ENCODE measurements around the gene CCR9.

The CCR9 gene

DNA sequence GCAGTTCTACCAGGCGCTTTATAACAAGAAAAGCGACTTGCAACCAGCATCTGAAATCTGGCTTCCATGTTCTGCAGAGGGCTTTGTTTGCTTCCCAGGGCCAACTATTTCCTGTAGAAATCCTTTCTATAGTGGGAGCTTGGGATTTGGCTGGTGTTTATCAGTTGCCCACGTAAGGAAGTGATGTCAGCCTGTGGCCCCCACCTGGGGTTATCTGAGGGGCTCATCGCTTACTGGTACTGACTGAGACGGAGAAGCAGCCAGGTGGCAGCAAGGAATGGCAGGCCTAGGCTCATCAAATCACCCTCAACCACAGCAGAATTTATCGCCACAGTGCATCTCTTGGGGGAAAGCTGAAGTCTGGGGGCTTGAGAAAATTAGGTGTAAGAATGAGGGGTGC lies 14.6 kb upstream of the CCR9 start:
- Histone ChIP-seq H3K9me3 (ENCODE audit: severe bottlenecking) (no peaks in the 10 kb centered on the region), H3K4me1 (ENCODE audit: insufficient read depth, poor library complexity, severe bottlenecking) (no peaks in the 10 kb centered on the region), H3K27ac (ENCODE audit: poor library complexity, severe bottlenecking) (no peak overlapping the region), H3K27me3 (ENCODE audit: insufficient read depth, poor library complexity, severe bottlenecking) (no peaks in the 10 kb centered on the region), H3K36me3 (ENCODE audit: low read depth) (no peaks in the 10 kb centered on the region), H3K4me3 (ENCODE audit: severe bottlenecking) (no peak overlapping the region)
- ATAC-seq (ENCODE audit: low read depth) (no peak), DNase-seq (ENCODE audit: low spot score) (no peak)
- TF ChIP-seq, protein P1, sequence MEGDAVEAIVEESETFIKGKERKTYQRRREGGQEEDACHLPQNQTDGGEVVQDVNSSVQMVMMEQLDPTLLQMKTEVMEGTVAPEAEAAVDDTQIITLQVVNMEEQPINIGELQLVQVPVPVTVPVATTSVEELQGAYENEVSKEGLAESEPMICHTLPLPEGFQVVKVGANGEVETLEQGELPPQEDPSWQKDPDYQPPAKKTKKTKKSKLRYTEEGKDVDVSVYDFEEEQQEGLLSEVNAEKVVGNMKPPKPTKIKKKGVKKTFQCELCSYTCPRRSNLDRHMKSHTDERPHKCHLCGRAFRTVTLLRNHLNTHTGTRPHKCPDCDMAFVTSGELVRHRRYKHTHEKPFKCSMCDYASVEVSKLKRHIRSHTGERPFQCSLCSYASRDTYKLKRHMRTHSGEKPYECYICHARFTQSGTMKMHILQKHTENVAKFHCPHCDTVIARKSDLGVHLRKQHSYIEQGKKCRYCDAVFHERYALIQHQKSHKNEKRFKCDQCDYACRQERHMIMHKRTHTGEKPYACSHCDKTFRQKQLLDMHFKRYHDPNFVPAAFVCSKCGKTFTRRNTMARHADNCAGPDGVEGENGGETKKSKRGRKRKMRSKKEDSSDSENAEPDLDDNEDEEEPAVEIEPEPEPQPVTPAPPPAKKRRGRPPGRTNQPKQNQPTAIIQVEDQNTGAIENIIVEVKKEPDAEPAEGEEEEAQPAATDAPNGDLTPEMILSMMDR (IDR thresholded peaks at IDR 0.05; ENCODE audit: poor library complexity, severe bottlenecking), result no peak

GRCh38 chr3:45872569-45872968 lies 13.8 kb upstream of the CCR9 start:
- H3K4me1 ChIP-seq (ENCODE audit: insufficient read depth, poor library complexity, severe bottlenecking), result no peaks in the 10 kb centered on the region
- no peaks in the 10 kb centered on the region for H3K9me3 ChIP-seq (ENCODE audit: severe bottlenecking)
- no peaks in the 10 kb centered on the region for H3K36me3 ChIP-seq (ENCODE audit: low read depth)
- no peak overlapping the region for H3K27ac ChIP-seq (ENCODE audit: poor library complexity, severe bottlenecking)
- no peaks in the 10 kb centered on the region for H3K27me3 ChIP-seq (ENCODE audit: insufficient read depth, poor library complexity, severe bottlenecking)
- TF ChIP-seq, protein P1 (IDR thresholded peaks at IDR 0.05; ENCODE audit: poor library complexity, severe bottlenecking), result no peak
- DNase-seq (ENCODE audit: low spot score) (no peak), ATAC-seq (ENCODE audit: low read depth) (no peak)
- H3K4me3 ChIP-seq (ENCODE audit: severe bottlenecking), result no peak overlapping the region

DNA sequence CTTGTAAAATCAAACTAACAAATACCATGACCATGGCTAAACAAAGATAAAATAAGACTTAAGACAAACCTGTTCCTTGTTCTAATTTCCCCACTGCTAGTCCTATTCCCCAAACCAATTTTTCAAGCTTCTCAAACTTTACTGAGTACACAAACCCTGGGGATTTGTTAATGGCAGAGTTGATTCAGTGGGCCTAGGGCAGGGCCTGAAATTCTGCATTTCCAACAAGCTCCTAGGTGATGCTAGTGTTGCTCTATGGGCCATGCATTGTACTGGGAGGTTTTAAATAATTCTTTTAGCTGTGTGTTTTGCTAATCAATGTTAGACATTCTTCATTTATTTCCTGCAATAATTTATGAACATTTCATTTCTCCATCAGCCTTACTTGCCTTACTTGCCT lies 13.3 kb upstream of the CCR9 start:
- Histone ChIP-seq H3K9me3 (ENCODE audit: severe bottlenecking) (no peaks in the 10 kb centered on the region), H3K27ac (ENCODE audit: poor library complexity, severe bottlenecking) (no peak overlapping the region), H3K36me3 (ENCODE audit: low read depth) (no peaks in the 10 kb centered on the region), H3K27me3 (ENCODE audit: insufficient read depth, poor library complexity, severe bottlenecking) (no peaks in the 10 kb centered on the region), H3K4me1 (ENCODE audit: insufficient read depth, poor library complexity, severe bottlenecking) (no peaks in the 10 kb centered on the region), H3K4me3 (ENCODE audit: severe bottlenecking) (no peak overlapping the region)
- no peak for ATAC-seq (ENCODE audit: low read depth)
- TF ChIP-seq, protein P1 (IDR thresholded peaks at IDR 0.05; ENCODE audit: poor library complexity, severe bottlenecking), result no peak
- DNase-seq (ENCODE audit: low spot score), result no peak

DNA sequence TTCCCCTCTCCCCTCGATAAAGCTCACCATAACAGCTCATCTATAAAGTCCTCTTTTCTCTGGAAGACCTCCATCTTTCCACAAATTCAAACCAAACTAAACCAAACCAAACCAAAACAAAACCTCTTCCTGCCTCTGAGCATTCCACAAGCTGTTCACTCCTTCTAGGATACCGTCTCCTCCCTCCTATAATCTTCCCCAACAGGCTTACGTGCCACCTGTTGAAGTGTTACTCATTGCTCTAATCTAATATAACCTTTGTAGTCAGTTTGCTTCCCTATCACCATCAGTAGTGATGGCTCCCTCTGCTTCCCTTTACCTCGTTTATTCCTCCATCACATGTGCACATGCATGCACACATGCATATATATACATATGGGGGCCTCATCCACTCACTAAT lies 12.7 kb upstream of the CCR9 start:
- TF ChIP-seq, protein P1 (IDR thresholded peaks at IDR 0.05; ENCODE audit: poor library complexity, severe bottlenecking), result no peak
- no peak for DNase-seq (ENCODE audit: low spot score)
- no peaks in the 10 kb centered on the region for H3K4me1 ChIP-seq (ENCODE audit: insufficient read depth, poor library complexity, severe bottlenecking)
- H3K27ac ChIP-seq (ENCODE audit: poor library complexity, severe bottlenecking), result no peak overlapping the region
- no peaks in the 10 kb centered on the region for H3K9me3 ChIP-seq (ENCODE audit: severe bottlenecking)
- no peak for ATAC-seq (ENCODE audit: low read depth)
- H3K36me3 ChIP-seq (ENCODE audit: low read depth), result no peaks in the 10 kb centered on the region
- no peaks in the 10 kb centered on the region for H3K27me3 ChIP-seq (ENCODE audit: insufficient read depth, poor library complexity, severe bottlenecking)
- H3K4me3 ChIP-seq (ENCODE audit: severe bottlenecking), result no peak overlapping the region

DNA sequence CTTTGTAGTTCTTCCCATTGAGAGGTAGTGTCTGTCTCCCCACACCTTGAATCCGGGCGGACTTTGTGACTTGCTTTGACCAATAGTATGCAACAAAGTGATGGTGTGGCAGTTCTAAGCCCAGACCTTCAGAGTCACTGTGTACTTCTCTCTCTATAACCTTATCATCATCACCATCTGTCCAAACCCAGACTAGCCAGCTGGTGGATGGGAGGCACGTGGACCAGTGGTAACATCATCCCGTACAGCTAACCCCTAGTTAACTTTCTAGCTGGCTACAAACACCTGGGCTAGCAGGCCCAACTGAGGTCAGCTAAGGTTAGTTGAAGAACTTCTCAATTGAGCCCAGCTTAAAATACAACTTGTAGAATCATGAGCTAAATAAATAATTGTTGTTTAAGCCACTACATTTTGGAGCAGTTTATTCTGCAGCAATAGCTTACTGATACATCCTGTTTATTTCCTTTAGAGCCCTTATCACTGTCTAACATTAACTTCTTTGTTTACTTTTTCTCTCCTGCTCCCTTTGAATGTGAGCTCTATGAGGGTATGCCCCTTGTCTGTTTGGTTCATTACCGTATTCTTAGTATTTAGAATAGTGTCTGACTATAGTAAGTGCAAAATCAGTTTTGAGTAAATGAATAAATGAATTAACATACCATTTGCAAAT lies 11.5 kb upstream of the CCR9 start:
- DNase-seq (ENCODE audit: low spot score) (no peak), ATAC-seq (ENCODE audit: low read depth) (no peak)
- no peak overlapping the region for H3K4me3 ChIP-seq (ENCODE audit: severe bottlenecking)
- no peaks in the 10 kb centered on the region for H3K36me3 ChIP-seq (ENCODE audit: low read depth)
- H3K9me3 ChIP-seq (ENCODE audit: severe bottlenecking), result no peaks in the 10 kb centered on the region
- H3K27ac ChIP-seq (ENCODE audit: poor library complexity, severe bottlenecking), result no peak overlapping the region
- TF ChIP-seq, protein P1 (IDR thresholded peaks at IDR 0.05; ENCODE audit: poor library complexity, severe bottlenecking), result no peak
- no peaks in the 10 kb centered on the region for H3K4me1 ChIP-seq (ENCODE audit: insufficient read depth, poor library complexity, severe bottlenecking)
- H3K27me3 ChIP-seq (ENCODE audit: insufficient read depth, poor library complexity, severe bottlenecking), result no peaks in the 10 kb centered on the region
